NCI-H146 (cell line): Measurements from ENCODE around the gene BBLN.

Experiments
- DNase-seq: peaks from one replicate; lab custom pipeline; 2025; lab: John Stamatoyannopoulos, UW

BBLN gene

GRCh38 chr9:128145536-128145935 lies 14.5 kb upstream of the BBLN start:
- no peak for DNase-seq

- DNase-seq, result no peak
These were observed 14.1 kb upstream of the BBLN start for GRCh38 chr9:128145951-128146351.

- DNase-seq, result no peak
These were observed 13.4 kb upstream of the BBLN start for GRCh38 chr9:128146591-128147120.

GRCh38 chr9:128148509-128149000 lies 11.5 kb upstream of the BBLN start:
- DNase-seq, result no peak

- DNase-seq, result no peak
These were observed 10.9 kb upstream of the BBLN start, which contains the start of gene LCN2 for GRCh38 chr9:128149001-128149701. LCN2 (plus strand) TSS chr9:128149453; CDS start chr9:128149526, 73 bp downstream.

- no peak for DNase-seq
These were observed 10.0 kb upstream of the BBLN start for GRCh38 chr9:128149951-128150593.

DNA sequence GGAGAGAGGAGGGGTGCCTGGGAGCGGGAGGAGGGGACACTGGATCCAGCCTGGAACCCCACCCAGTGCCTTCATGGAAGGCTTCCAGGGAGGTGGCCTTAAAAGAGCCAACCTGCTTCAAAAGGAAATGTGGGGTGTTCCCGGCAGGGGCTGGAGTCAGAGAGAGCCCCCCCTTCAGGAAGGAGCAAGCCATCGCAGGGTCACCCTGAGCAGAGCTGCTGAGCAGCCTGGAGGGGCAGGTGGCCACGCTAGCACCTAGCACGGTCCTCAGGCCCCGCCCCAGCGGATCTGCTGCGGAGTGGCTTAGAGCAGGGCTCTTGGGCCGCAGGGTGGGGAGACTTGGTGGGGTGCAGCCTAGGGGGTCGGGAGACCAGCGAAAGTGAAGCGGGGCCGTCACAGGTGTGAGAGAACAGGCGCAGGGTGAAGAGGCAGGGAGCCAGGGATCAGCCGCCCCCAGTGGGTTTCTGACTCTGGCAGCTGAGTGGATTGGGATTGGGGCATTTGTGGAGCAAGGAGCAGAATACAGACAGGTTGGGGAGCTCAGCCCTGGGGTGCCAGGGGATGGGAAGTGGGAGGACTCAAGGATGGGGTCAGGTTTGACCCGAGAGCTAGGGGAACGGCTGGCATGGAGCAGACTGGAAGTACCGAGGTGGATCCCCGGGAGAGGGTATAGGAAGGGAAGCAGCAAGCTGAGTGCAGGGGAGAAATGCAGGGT lies 9.3 kb upstream of the BBLN start:
- no peak for DNase-seq

GRCh38 chr9:128151309-128152132 lies 8.5 kb upstream of the BBLN start:
- no peak for DNase-seq

DNA sequence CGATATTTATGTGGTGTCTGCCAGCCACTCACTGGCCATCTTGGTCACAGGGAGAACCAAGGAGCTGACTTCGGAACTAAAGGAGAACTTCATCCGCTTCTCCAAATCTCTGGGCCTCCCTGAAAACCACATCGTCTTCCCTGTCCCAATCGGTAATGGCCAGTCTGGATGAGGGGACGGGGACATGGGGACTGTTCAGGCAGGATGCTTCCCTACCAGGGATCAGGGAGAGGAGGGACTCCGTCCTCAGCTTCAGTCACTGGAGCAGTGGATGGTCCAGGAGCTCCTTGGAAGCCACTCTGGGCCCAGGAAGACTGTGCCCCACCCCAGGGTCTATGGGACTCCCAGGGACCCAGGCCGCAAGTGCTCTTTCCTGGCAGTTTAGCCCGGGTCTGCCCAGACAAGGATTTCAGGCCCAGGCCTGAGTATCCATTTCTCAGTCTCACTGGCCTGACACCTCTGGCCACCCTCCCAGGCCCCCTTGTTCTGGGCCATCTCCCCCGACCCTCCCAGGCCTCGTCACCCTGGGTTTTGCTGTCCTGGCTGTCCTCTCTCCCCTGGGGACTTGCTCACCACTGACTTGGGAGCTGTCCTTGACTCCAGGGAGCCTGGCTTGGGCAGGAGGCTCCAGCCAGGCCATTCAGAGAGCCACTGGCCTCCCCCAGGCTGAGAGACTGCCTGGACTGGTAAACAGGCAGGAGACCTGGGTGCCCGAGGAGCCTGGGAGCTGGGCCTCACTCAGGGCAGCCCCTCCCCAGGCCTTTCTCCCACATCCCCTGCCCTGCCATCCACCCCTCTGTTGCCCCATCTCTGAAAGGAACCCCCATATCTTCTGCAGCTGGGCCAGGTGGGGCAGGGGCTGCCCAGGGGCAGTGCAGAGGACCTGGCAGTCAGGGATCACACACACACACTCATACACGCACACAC lies 7.7 kb upstream of the BBLN start:
- DNase-seq, result no peak

- no peak for DNase-seq
These were observed 6.8 kb upstream of the BBLN start for GRCh38 chr9:128153060-128153946.

GRCh38 chr9:128153947-128154695 lies 5.9 kb upstream of the BBLN start:
- DNase-seq, result no peak

DNA sequence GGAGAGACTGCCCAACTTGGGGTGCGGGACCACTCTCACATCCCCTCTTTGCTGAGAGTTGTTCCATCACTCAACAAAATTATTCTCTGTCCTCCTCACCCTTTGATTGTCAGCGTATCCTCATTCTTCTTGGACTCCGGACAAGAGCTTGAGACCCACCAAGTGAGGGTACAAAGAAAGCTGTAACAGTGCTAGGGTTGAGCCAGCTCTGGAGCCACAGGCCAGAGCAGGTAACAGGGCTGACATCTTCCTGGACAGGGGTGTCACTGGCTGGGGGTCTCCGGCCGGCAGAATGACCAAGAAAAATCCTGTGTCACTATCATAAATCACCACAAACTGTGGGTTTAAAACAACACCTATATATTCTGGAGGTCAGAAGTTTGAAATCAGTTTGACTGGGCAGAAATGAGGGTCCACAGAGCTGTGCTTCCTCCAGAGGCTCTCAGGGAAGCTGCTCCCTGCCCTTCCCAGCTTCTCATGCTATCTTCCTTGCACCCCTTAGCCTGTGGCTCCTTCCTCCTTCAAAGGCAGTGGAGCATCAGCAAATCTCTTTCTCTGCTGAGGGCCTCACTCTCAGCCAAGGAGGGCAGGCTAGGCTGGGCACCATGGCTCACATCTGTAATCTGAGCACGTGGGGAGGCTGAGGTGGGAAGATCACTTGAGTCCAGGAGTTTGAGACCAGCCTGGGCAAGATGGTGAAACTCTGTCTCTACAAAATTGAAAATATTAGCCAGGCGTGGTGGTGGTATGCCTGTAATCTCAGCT lies 4.1 kb upstream of the BBLN start:
- DNase-seq, result no peak

DNA sequence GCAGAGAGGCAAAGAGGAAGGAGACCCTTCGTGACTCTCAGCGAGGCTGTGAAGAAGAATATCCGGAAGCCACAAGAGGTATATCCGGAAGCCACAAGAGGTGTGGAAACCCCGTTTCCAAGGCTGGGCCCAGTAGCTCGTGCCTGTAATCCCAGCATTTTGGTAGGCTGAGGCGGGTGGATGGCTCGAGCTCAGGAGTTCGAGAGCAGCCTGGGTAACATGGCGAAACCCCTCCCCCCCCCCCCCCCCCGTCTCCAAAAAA lies 612 bp upstream of the BBLN start:
- peak; percentile 69 for DNase-seq

- no peak for DNase-seq
These were observed 530 bp downstream of the BBLN start for GRCh38 chr9:128160603-128160987.

DNA sequence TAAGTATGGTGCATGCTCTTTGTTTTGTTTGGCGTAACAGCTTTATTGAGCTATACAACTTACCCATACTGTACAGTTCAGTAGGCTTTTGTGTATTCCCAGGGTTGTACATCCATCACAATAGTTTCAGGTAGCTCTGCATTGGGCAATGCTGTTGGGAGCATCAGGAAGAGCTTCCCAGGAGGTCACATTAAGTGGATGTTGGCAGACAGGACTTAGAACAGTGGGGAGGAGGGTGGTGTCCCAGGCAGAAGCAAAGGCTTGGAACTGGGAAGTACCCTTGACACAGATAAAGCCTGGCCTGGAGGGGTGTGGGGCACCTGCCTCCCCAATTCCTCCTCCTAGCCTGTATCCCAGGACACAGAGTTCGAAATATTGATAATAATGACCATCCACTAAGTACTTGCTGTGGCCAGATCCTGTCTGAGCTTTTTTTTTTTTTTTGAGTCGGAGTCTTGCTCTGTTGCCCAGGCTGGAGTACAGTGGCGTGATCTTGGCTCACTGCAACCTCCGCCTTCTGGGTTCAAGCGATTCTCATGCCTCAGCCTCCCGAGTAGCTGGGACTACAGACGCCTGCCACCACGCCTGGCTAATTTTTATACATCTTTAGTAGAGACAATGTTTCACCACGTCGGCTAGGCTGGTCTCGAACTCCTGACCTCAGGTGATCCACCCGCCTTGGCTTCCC lies 1.3 kb downstream of the BBLN start:
- no peak for DNase-seq

DNA sequence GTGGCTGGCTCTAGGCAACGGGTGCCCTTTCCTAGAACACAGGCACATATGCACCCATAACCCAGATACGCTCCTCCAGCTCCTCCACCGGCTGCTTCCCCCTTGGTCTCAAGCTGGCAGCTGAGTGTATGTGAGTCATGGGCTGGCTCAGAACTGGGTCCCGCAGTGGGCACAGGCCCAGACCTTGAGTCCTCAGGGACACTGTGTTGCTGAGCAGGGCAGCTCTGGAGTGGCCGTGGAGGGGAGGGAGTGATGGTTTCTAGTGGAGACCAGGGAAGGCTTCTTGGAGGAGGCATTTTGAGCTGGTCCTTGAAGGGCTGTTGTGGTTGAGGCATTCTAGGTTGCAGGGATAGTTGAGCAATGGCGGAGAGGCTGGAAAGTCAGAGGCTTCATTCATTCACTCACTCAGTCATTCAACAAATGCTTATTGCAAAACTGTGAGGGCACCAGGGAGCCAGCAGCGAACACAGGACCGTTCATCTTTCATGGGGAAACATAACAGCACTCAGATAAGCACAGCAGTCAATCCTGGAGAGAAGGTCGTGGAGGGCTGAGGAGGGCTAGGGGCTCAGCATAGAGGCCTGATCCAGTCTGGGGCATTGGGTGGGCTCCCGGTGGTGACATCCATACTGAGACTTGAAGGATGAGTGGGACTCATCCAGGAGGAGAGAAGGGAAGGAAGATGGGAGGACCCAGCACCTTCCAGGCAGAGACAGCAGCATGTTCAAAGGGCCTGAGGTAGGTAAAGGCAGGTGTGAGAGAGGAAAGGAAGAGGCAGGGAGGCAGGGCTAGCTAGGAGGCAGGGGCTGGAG lies 2.4 kb downstream of the BBLN start:
- no peak for DNase-seq

- no peak for DNase-seq
These were observed 3.0 kb downstream of the BBLN start for GRCh38 chr9:128163027-128163515.
